ENCODE measurements around the gene HECW1. TPM values are rescaled to one million over a fixed set of nuclear protein-coding genes. Genes with fewer than 3 reads are reported as not detected.

The HECW1 gene
- total and polyA plus RNA-seq, 8 donors: 0.29 to 5.1 (median 3.2) TPM

GRCh38 chr7:43433639-43434038 lies 321.2 kb downstream of the HECW1 start:
- no peak for ATAC-seq
- no peak for DNase-seq
- TF ChIP-seq CTCF (IDR thresholded peaks at IDR 0.05): no peak
- H3K27me3 ChIP-seq: no peaks in the 10 kb centered on the region
- H3K36me3 ChIP-seq: no peaks in the 10 kb centered on the region
- H3K9me3 ChIP-seq: no peaks in the 10 kb centered on the region
- intact Hi-C loops (cut with DNase I): no loop called here
- no peak overlapping the region for H3K4me3 ChIP-seq
- no peaks in the 10 kb centered on the region for H3K4me1 ChIP-seq
- H3K27ac ChIP-seq: no peak overlapping the region

- no peak overlapping the region for H3K27ac ChIP-seq
- no peak for DNase-seq
- no peaks in the 10 kb centered on the region for H3K36me3 ChIP-seq
- H3K27me3 ChIP-seq: no peaks in the 10 kb centered on the region
- H3K9me3 ChIP-seq: no peaks in the 10 kb centered on the region
- H3K4me3 ChIP-seq: no peak overlapping the region
- intact Hi-C loops (cut with DNase I): no loop called here
- TF ChIP-seq CTCF (IDR thresholded peaks at IDR 0.05): no peak
- ATAC-seq: no peak
- no peaks in the 10 kb centered on the region for H3K4me1 ChIP-seq
These were observed 324.6 kb downstream of the HECW1 start for GRCh38 chr7:43437001-43437400.

- no peak for ATAC-seq
- DNase-seq: no peak
- intact Hi-C loops (cut with DNase I): no loop called here
These were observed 326.5 kb downstream of the HECW1 start for GRCh38 chr7:43438897-43439479.

GRCh38 chr7:43439631-43440401 lies 327.4 kb downstream of the HECW1 start:
- Histone ChIP-seq H3K27ac (no peak overlapping the region), H3K27me3 (peaks cover 0 to 8% of the 10 kb centered on the region in 2 donors), H3K4me1 (no peaks in the 10 kb centered on the region), H3K4me3 (no peak overlapping the region), H3K36me3 (no peaks in the 10 kb centered on the region), H3K9me3 (no peaks in the 10 kb centered on the region)
- TF ChIP-seq CTCF (IDR thresholded peaks at IDR 0.05): peak; percentile 71 to 75
- DNase-seq (peak in 3 of 4 donors; percentile 40 to 83 (median 44)), ATAC-seq (peak; percentile 78)
- intact Hi-C loops (cut with DNase I): no loop called here

More at GRCh38 chr7:43438897-43439479, 326.5 kb downstream of the HECW1 start:
- H3K9me3 ChIP-seq: no peaks in the 10 kb centered on the region
- no peaks in the 10 kb centered on the region for H3K36me3 ChIP-seq
- H3K27ac ChIP-seq: no peak overlapping the region
- TF ChIP-seq CTCF (IDR thresholded peaks at IDR 0.05): no peak
- no peak overlapping the region for H3K4me3 ChIP-seq
- no peaks in the 10 kb centered on the region for H3K27me3 ChIP-seq
- H3K4me1 ChIP-seq: no peaks in the 10 kb centered on the region

Data from left lung (tissue), 10 donors.